Measurements from ENCODE around the gene PARD3.

Gene PARD3

DNA sequence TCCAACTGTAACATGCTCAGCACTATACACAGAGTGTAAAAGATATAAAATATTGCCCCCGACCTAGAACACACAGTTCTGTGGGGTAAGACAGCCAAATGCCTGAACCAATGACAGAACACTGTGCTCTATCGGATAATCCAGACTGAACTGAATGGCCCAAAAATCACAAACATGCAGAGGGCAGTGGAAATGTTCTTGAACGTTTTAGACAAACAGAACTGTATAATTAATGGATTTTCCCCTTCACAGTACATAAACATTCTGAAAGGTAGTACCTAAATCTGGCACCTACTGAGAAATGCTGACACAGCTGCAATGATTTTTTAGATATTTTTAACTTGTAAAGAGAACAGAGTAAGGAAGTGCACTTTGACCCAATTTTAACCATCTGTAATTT is 33.4 kb downstream of the PARD3 start:
- no peak overlapping the region for H3K27ac ChIP-seq
- ChIA-PET POLR2A (ENCODE audit: low non-redundant PET) (no interaction called here), CTCF (no interaction called here)
- TF ChIP-seq, protein P1, sequence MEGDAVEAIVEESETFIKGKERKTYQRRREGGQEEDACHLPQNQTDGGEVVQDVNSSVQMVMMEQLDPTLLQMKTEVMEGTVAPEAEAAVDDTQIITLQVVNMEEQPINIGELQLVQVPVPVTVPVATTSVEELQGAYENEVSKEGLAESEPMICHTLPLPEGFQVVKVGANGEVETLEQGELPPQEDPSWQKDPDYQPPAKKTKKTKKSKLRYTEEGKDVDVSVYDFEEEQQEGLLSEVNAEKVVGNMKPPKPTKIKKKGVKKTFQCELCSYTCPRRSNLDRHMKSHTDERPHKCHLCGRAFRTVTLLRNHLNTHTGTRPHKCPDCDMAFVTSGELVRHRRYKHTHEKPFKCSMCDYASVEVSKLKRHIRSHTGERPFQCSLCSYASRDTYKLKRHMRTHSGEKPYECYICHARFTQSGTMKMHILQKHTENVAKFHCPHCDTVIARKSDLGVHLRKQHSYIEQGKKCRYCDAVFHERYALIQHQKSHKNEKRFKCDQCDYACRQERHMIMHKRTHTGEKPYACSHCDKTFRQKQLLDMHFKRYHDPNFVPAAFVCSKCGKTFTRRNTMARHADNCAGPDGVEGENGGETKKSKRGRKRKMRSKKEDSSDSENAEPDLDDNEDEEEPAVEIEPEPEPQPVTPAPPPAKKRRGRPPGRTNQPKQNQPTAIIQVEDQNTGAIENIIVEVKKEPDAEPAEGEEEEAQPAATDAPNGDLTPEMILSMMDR (conservative IDR thresholded peaks at IDR 0.05; ENCODE audit: low read depth): no peak
- no peak for DNase-seq (ENCODE audit: low spot score)

DNA sequence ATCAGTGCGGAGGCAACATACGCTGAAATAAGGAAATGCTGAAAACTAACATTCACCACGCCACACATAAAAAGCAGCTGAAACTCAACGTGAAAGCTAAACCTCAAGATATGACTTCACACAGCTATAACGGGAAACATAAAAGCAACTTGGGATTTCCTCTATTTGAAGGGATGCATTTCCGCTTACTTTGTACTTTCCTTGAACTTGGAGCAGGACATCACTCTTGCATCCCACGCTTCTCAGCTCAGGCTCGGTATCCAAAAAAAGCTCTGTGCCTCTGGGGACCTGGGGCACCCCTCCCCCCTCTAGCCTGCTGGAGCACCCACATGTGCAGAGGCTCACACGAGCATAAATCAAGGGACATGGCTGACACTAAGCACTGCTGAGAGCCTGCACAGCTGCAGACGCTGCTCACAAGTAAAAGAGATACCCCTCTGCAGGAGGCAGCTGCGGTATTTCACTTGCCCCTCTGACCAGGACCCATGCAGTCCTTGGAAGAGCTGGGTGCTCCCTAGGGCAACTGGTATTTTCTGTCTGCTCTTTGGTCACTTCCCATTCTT is 34.2 kb downstream of the PARD3 start:
- no peak for DNase-seq (ENCODE audit: low spot score)
- peak overlapping the region; percentile 28; the same call in 1 of the 2 replicates for H3K27ac ChIP-seq
- ChIA-PET CTCF (interaction anchor here (0.6 kb wide), 2 partner anchors 25 to 181 kb away, joined by 3 to 4 read pairs; no protein-coding TSS in a partner anchor), POLR2A (ENCODE audit: low non-redundant PET) (no interaction called here)
- TF ChIP-seq, protein P1 (conservative IDR thresholded peaks at IDR 0.05; ENCODE audit: low read depth): no peak

DNA sequence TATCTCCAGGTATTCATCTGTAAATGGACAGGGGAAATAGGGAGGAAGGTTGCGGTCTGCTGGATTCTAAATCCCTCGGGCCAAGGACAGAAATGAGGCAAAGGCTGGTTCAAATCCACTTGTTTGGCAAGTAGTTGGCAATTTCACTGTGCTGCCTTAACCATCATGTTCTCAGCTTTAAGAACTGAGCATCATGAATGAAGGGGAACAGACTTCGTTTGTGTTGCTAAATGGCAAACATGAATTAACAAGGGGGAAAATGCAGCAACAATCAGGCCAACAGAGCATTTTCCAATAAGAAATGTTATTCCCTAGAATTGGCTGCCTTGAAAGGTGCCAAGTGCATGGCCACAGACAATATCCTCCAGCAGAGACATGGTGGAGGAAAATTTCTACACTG is 36.9 kb downstream of the PARD3 start:
- TF ChIP-seq, protein P1 (conservative IDR thresholded peaks at IDR 0.05; ENCODE audit: low read depth): no peak
- no peak for DNase-seq (ENCODE audit: low spot score)
- no peak overlapping the region for H3K27ac ChIP-seq
- CTCF ChIA-PET: no interaction called here
- POLR2A ChIA-PET (ENCODE audit: low non-redundant PET): no interaction called here

DNA sequence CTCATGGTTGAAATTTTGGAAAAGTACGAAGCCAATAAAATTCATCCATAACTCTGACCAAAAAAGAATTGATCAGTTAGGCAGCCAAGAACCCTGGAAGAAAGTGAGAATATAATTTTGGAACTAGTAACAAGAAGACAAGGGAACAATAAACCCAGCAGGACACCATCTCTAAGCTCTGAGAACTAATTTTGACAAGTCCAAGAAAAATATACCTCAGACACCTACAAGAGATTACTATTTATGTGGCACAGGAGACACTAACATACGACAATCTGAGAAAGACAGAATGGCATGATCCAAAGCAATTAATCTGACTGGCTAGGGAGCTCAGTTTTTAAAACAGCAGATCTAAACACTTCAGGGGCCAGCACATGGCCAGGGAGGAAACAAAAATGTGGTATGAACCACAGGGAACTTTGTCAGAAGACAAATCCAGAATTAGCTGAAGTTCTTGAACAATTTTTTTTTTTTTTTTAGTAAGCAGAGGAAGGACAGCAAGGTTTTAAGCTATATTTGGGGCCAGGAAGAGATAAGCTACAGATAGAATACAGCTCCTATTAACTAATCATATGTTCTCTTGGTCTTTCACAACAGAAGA is 38.9 kb downstream of the PARD3 start:
- POLR2A ChIA-PET (ENCODE audit: low non-redundant PET): no interaction called here

DNA sequence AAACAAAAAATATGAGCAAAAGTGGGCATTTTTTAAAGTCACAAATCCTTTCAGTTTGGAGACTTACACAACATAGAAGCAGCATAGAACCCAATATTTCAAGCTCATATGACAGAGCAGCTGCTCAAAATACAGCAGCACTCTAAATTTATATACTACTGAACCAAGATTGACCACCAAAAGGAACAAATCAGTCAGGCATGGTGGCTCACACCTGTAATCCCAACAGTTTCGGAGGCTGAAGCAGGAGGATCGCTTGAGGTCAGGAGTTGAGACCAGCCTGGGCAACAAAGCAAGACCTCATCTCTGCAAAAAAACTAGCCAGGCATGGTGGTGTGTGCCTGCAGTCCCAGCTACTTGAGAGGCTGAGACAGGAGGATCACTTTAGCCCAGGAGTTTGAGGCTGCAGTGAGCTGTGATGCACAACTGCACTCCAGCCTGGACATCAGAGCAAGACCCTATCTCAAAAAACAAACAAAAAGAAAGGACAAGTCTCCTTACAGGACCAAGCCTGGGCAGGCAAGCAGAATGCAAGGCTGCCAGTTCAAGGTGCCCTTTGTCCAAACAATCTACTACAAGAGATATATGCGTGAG is 40.0 kb downstream of the PARD3 start:
- H3K27ac ChIP-seq: 0 out of 2 replicates have a peak overlapping the region, but pooled peaks have one; percentile 20
- no peak for DNase-seq (ENCODE audit: low spot score)
- ChIA-PET POLR2A (ENCODE audit: low non-redundant PET) (no interaction called here), CTCF (interaction anchor here (0.6 kb wide), 1 partner anchor 284 kb away, joined by 3 read pairs; no protein-coding TSS in a partner anchor)
- TF ChIP-seq, protein P1 (conservative IDR thresholded peaks at IDR 0.05; ENCODE audit: low read depth): no peak

More for the DNA sequence above, 38.9 kb downstream of the PARD3 start:
- CTCF ChIA-PET: interaction anchor here (0.6 kb wide), 2 partner anchors 67 to 285 kb away, joined by 3 to 5 read pairs; no protein-coding TSS in a partner anchor
- no peak overlapping the region for H3K27ac ChIP-seq
- TF ChIP-seq, protein P1 (conservative IDR thresholded peaks at IDR 0.05; ENCODE audit: low read depth): no peak
- DNase-seq (ENCODE audit: low spot score): no peak

DNA sequence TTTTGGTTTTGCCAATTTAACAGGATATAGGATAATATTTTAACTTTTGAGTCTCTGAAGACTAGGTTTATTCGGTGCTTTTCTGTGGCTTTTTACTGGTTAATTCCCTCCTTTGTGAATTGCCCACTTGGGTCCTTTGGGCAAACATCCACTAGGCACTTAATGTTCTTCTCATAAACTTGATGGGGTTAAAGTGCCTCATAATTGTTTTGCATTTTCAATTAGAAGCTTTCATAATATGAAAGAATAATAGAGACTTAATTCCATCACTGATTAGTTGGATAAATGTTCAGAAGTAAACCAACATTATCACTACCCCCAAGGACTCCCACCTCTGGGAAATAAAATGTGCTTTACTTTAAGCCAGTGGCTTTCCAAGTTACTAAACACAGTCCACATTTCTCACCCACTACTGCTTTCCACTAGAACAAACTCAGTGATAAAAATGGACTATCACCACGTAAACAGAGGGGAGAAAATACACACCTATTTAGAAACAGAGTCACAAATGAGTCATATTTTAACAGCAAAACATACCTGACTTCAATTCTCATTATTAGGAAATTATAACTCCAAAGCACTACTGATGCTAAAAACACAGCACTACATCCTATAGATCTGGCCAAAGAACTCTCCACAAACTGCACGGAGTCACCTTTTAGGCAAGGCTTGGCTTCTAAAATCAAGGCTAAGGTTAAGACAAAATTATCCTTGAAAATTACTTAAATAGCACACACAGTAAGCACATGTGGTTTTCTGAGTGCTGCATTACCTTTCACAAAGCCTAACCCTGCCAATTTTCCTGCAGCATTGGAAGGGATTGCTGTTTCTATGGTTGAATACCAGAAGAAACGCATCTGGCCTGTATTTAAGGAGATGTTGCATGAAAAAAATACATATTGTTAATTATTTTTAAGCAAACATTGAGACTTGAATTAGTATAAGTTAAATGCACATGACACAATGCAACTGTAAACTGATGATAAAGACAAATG is 41.2 kb downstream of the PARD3 start:
- DNase-seq (ENCODE audit: low spot score): no peak

More for the DNA sequence above, 41.2 kb downstream of the PARD3 start:
- H3K27ac ChIP-seq: no peak overlapping the region
- CTCF ChIA-PET: no interaction called here
- POLR2A ChIA-PET (ENCODE audit: low non-redundant PET): no interaction called here
- TF ChIP-seq, protein P1 (conservative IDR thresholded peaks at IDR 0.05; ENCODE audit: low read depth): no peak

All from RWPE1 (cell line).